IMR-90 (cell line): ENCODE measurements around the gene LRRC14B. TPM values are rescaled to one million over a fixed set of nuclear protein-coding genes. Genes with fewer than 3 reads are reported as not detected.

Source experiments
- ATAC-seq: fragments of 200-7000 bp; cut with Tn5 transposase; 2 replicates; pipeline ENCODE4 v1.9.1; 2020; ENCODE audit warnings: low read depth, mild to moderate bottlenecking, moderate library complexity
- BruUV-seq: library from RNA; stranded (reverse); fragments of 400-500 nt; replicated peaks from 2 replicates; lab custom pipeline; 2021; lab: Mats Ljungman, UMichigan
- CTCF ChIA-PET: fragments of 300-600 bp; formaldehyde crosslinking; extraction: SDS; loops from one replicate; lab custom pipeline; 2021; ENCODE audit warnings: antibody characterized with exemption; lab: Yijun Ruan, JAX
- POLR2A ChIA-PET: fragments of 300-600 bp; sonication (Branson Sonifier 250); formaldehyde crosslinking; loops from one replicate; lab custom pipeline; 2022; ENCODE audit warnings: antibody characterized with exemption; ENCODE audit not compliant: unreplicated experiment; lab: Charles Lee
- DNase-seq: peaks from one replicate; pipeline ENCODE4 v3.0.0; 2013
- H2AFZ ChIP-seq: replicated peaks from 2 replicates; pipeline ENCODE3; 2013; ENCODE audit warnings: low read length, mild to moderate bottlenecking; ENCODE audit not compliant: poor library complexity
- H2AK5ac ChIP-seq: 2 replicates; pipeline ENCODE4 v1.6.1; 2013; ENCODE audit warnings: low read depth, low read length, inconsistent platforms
- H2AK9ac ChIP-seq: replicated peaks from 2 replicates; pipeline ENCODE3; 2013; ENCODE audit warnings: mild to moderate bottlenecking, low read depth, low read length, moderate library complexity; ENCODE audit not compliant: poor library complexity
- H2BK120ac ChIP-seq: 2 replicates; pipeline ENCODE4 v1.6.1; 2013; ENCODE audit warnings: low read depth, low read length, inconsistent platforms
- H2BK15ac ChIP-seq: 3 replicates; pipeline ENCODE4 v1.6.1; 2013; ENCODE audit warnings: low read depth, low read length, inconsistent platforms
- H2BK20ac ChIP-seq: 2 replicates; pipeline ENCODE4 v1.6.1; 2013; ENCODE audit warnings: low read depth, mild to moderate bottlenecking, inconsistent platforms, low read length, moderate library complexity
- H2BK5ac ChIP-seq: 2 replicates; pipeline ENCODE4 v1.6.1; 2013; ENCODE audit warnings: mild to moderate bottlenecking, low read depth, low read length, inconsistent platforms; ENCODE audit not compliant: poor library complexity, severe bottlenecking
- H3K14ac ChIP-seq: replicated peaks from 2 replicates; pipeline ENCODE4 v1.6.1; 2013; ENCODE audit warnings: low read depth, low read length, inconsistent platforms
- H3K18ac ChIP-seq: 2 replicates; pipeline ENCODE4 v1.6.1; 2013; ENCODE audit warnings: low read depth, low read length, control low read depth
- H3K23ac ChIP-seq: 2 replicates; pipeline ENCODE4 v1.6.1; 2013; ENCODE audit warnings: low read depth, low read length, inconsistent platforms
- H3K27ac ChIP-seq: 2 replicates; pipeline ENCODE4 v1.5.1; 2013; ENCODE audit warnings: mild to moderate bottlenecking, control low read depth, low read length; ENCODE audit not compliant: insufficient read depth
- H3K27me3 ChIP-seq: 2 replicates; pipeline ENCODE4 v1.6.1; 2013; ENCODE audit warnings: low read length; ENCODE audit not compliant: control insufficient read depth, insufficient read depth
- H3K36me3 ChIP-seq: 2 replicates; pipeline ENCODE4 v1.6.1; 2013; ENCODE audit warnings: low read length, mixed read lengths; ENCODE audit not compliant: control insufficient read depth, insufficient read depth
- H3K4ac ChIP-seq: 2 replicates; pipeline ENCODE4 v1.6.1; 2013; ENCODE audit warnings: low read depth, low read length, inconsistent platforms
- H3K4me1 ChIP-seq: 2 replicates; pipeline ENCODE4 v1.6.1; 2013; ENCODE audit warnings: low read length, mixed read lengths; ENCODE audit not compliant: control insufficient read depth, insufficient read depth
- H3K4me2 ChIP-seq: 2 replicates; pipeline ENCODE4 v1.6.1; 2013; ENCODE audit warnings: low read depth, mild to moderate bottlenecking, control low read depth, low read length, moderate library complexity
- H3K4me3 ChIP-seq: 2 replicates; pipeline ENCODE4 v1.5.1; 2013; ENCODE audit warnings: low read depth, mild to moderate bottlenecking, control low read depth, low read length, moderate library complexity; ENCODE audit not compliant: insufficient read depth
- H3K56ac ChIP-seq: 2 replicates; pipeline ENCODE4 v1.6.1; 2013; ENCODE audit warnings: low read length, inconsistent platforms; ENCODE audit not compliant: insufficient read depth; ENCODE audit errors: extremely low read depth
- H3K79me1 ChIP-seq, 2 experiments: 2 replicates each; pipeline ENCODE4 v1.6.1; 2013; ENCODE audit warnings: low read length in 2 of 2, inconsistent platforms in 1 of 2, low read depth in 1 of 2
- H3K9ac ChIP-seq: 2 replicates; pipeline ENCODE4 v1.6.1; 2013; ENCODE audit warnings: low read depth, low read length, control low read depth
- H3K9me1 ChIP-seq: 2 replicates; pipeline ENCODE4 v1.6.1; 2013; ENCODE audit warnings: low read length, inconsistent platforms; ENCODE audit not compliant: insufficient read depth
- H3K9me3 ChIP-seq: 2 replicates; pipeline ENCODE4 v1.6.1; 2013; ENCODE audit warnings: low read length; ENCODE audit not compliant: control insufficient read depth, insufficient read depth
- H4K20me1 ChIP-seq: 2 replicates; pipeline ENCODE4 v1.6.1; 2013; ENCODE audit warnings: low read length, inconsistent platforms; ENCODE audit not compliant: insufficient read depth
- H4K5ac ChIP-seq: 2 replicates; pipeline ENCODE4 v1.6.1; 2013; ENCODE audit warnings: mild to moderate bottlenecking, low read depth, low read length, control low read depth
- H4K8ac ChIP-seq, 2 experiments: 2 replicates each; pipeline ENCODE4 v1.6.1; 2013; ENCODE audit warnings: low read depth in 2 of 2, low read length in 2 of 2, control low read depth in 1 of 2, inconsistent platforms in 1 of 2
- H4K91ac ChIP-seq: 2 replicates; pipeline ENCODE4 v1.6.1; 2013; ENCODE audit warnings: low read depth, low read length, inconsistent platforms; ENCODE audit not compliant: insufficient read depth
- CEBPB ChIP-seq: IDR thresholded peaks from 2 replicates; pipeline ENCODE4 v1.6.1; 2012; ENCODE audit warnings: low read depth, low read length, improper control_type of control experiment
- MAZ ChIP-seq: IDR thresholded peaks from 2 replicates; pipeline ENCODE4 v1.6.1; 2012; ENCODE audit warnings: low read depth, mild to moderate bottlenecking, low read length, improper control_type of control experiment, moderate library complexity, borderline replicate concordance
- NFE2L2 ChIP-seq: fragments of 150-350 bp; IDR thresholded peaks from 2 replicates; pipeline ENCODE4 v1.6.1; 2016; ENCODE audit warnings: low read depth, mild to moderate bottlenecking, low read length
- POLR2A ChIP-seq: IDR thresholded peaks from 2 replicates; pipeline ENCODE4 v1.6.1; 2012; ENCODE audit warnings: mild to moderate bottlenecking, low read depth, low read length
- RAD21 ChIP-seq: IDR thresholded peaks from 2 replicates; pipeline ENCODE4 v1.6.1; 2012; ENCODE audit warnings: low read length, improper control_type of control experiment
- SMC3 ChIP-seq: fragments of 150-350 bp; IDR thresholded peaks from 2 replicates; pipeline ENCODE4 v1.6.1; 2016; ENCODE audit warnings: low read depth, mild to moderate bottlenecking, antibody characterized with exemption, low read length, moderate library complexity
- WGBS, 2 experiments: methylation state at CpG; one replicate each; pipeline versions ENCODE4 v1.1.5 to v1.1.7; 2013; ENCODE audit warnings: missing lambda C conversion rate in 2 of 2; ENCODE audit not compliant: insufficient read length in 1 of 2; ENCODE audit errors: extremely low coverage in 2 of 2; 5-methylcytosine and 5-hydroxymethylcytosine counted together
- dilution Hi-C: fragments of 300-500 bp; cut with HindIII; formaldehyde crosslinking; loops from one replicate; pipeline ENCODE4 v1.14.3; 2018; ENCODE audit warnings: low sequenced_read_pairs; ENCODE audit not compliant: unreplicated experiment
- in situ Hi-C: fragments of 300-500 bp; cut with MboI; formaldehyde crosslinking; loops from 3 replicates; pipeline ENCODE4 v1.14.3; 2019; ENCODE audit warnings: low sequenced_read_pairs, inconsistent platforms, mixed read lengths
- intact Hi-C: fragments of 100-400 bp; cut with micrococcal nuclease; formaldehyde crosslinking; loops from 2 replicates; pipeline ENCODE4 v1.10.0; 2022
- polyA plus RNA-seq, 3 experiments: library from polyadenylated mRNA; depleted of rRNA; stranded (reverse); fragments of >200 nt; gene quantifications; 2 replicates each; pipeline ENCODE4 v1.2.3, GENCODE V29; 2012; ENCODE audit warnings: low replicate concordance in 1 of 3
- total RNA-seq: library from RNA; depleted of rRNA; stranded (reverse); fragments of >200 nt; gene quantifications from 2 replicates; pipeline ENCODE4 v1.2.3, GENCODE V29; 2012
- TF ChIP-seq, protein P1 (sequence below): fragments of 150-350 bp; IDR thresholded peaks from 2 replicates; pipeline ENCODE4 v1.6.1; 2017; ENCODE audit warnings: mild to moderate bottlenecking, antibody characterized with exemption, low read length, low read depth
- TF ChIP-seq, protein P2 (sequence below): conservative IDR thresholded peaks from 2 replicates; pipeline ENCODE4 v1.5.1; 2012; ENCODE audit warnings: mild to moderate bottlenecking, low read depth, low read length, improper control_type of control experiment

LRRC14B gene
- total and polyA plus RNA-seq, 2 of the 4 experiments (the other 2 are of a cell fraction): not detected

DNA sequence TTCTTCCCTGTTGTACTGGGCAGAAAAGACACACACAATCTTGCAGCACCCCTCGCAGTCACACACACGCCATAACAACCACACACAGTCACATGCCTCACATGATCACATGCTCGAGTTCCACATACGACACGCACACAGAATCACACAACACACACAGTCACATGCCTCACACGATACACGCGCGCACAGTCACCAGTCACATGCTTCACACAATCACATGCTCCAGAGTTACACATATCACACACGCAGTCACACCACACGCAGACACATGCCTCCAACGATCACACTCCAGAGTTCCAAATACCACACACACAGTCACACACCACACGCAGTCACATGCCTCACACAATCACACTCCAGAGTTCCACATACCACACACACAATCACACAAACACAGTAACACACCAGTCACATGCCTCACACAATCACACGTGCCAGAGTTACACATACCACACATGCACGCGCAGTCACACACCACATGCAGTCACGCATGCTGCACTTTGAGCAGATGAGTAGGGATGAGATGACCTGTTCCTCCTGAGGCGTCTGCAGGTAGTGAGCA, 49.0 kb upstream of the LRRC14B start:
- no TSS peak for BruUV-seq
- Histone ChIP-seq H3K23ac (no peak overlapping the region), H2AFZ (no peak overlapping the region), H3K9me1 (peaks cover 9% of the 10 kb centered on the region), H3K18ac (no peak overlapping the region), H2AK5ac (no peak overlapping the region), H3K4me2 (no peak overlapping the region), H2BK20ac (no peak overlapping the region), H3K56ac (no peak overlapping the region), H2BK15ac (no peak overlapping the region), H3K79me1 (no peaks in the 10 kb centered on the region), H3K4ac (no peak overlapping the region), H3K27me3 (peaks cover 26% of the 10 kb centered on the region), H3K14ac (no peak overlapping the region), H4K91ac (no peak overlapping the region), H3K36me3 (no peaks in the 10 kb centered on the region), H3K4me3 (no peak overlapping the region), H2BK5ac (no peak overlapping the region), H3K27ac (no peak overlapping the region), H2BK120ac (no peak overlapping the region), H3K4me1 (no peaks in the 10 kb centered on the region), H4K8ac (no peak overlapping the region), H3K9ac (no peak overlapping the region), H4K20me1 (no peaks in the 10 kb centered on the region), H3K9me3 (peaks cover 11% of the 10 kb centered on the region), H2AK9ac (no peak overlapping the region), H4K5ac (no peak overlapping the region)
- ChIA-PET POLR2A (interaction anchor here (0.5 to 0.6 kb wide), 2 partner anchors 10 to 76 kb away, joined by 4 to 6 read pairs; partner anchors contain the start of gene SDHA), CTCF (no interaction called here)
- no peak for DNase-seq
- no peak for ATAC-seq
- in situ Hi-C loops: no loop called here
- dilution Hi-C loops: no loop called here
- 94% methylated on average over 9 of the region's 18 CpGs; no CpG with 5 or more reads in 1 of the 2 experiments for WGBS, 2 experiments
- intact Hi-C loops: no loop called here
- TF ChIP-seq CEBPB (no peak), NFE2L2 (no peak), SMC3 (no peak), POLR2A (no peak), RAD21 (no peak), MAZ (no peak)
- TF ChIP-seq, protein P1, sequence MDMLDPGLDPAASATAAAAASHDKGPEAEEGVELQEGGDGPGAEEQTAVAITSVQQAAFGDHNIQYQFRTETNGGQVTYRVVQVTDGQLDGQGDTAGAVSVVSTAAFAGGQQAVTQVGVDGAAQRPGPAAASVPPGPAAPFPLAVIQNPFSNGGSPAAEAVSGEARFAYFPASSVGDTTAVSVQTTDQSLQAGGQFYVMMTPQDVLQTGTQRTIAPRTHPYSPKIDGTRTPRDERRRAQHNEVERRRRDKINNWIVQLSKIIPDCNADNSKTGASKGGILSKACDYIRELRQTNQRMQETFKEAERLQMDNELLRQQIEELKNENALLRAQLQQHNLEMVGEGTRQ: no peak
- TF ChIP-seq, protein P2, sequence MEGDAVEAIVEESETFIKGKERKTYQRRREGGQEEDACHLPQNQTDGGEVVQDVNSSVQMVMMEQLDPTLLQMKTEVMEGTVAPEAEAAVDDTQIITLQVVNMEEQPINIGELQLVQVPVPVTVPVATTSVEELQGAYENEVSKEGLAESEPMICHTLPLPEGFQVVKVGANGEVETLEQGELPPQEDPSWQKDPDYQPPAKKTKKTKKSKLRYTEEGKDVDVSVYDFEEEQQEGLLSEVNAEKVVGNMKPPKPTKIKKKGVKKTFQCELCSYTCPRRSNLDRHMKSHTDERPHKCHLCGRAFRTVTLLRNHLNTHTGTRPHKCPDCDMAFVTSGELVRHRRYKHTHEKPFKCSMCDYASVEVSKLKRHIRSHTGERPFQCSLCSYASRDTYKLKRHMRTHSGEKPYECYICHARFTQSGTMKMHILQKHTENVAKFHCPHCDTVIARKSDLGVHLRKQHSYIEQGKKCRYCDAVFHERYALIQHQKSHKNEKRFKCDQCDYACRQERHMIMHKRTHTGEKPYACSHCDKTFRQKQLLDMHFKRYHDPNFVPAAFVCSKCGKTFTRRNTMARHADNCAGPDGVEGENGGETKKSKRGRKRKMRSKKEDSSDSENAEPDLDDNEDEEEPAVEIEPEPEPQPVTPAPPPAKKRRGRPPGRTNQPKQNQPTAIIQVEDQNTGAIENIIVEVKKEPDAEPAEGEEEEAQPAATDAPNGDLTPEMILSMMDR: no peak
